HG03521 (cell line): ENCODE data around the gene IQUB.
"Not testable (repeated sequence)": the region's sequence is repeated elsewhere in the genome, so short reads cannot be mapped to it uniquely, and the experiment has no call there.

Source experiments
- ATAC-seq: cut with Tn5 transposase; IDR thresholded peaks from one replicate; pipeline ENCODE4 v1.9.1; 2021; ENCODE audit warnings: mild to moderate bottlenecking, moderate library complexity; ENCODE audit not compliant: unreplicated experiment

The IQUB gene

GRCh38 chr7:123548406-123548805 lies 14.0 kb upstream of the IQUB start:
- ATAC-seq = no peak

- no peak for ATAC-seq
Measured at GRCh38 chr7:123539871-123540270, 5.5 kb upstream of the IQUB start.

GRCh38 chr7:123538897-123539296 lies 4.5 kb upstream of the IQUB start:
- ATAC-seq = no peak

- no peak for ATAC-seq
Measured at GRCh38 chr7:123538189-123538714, 3.9 kb upstream of the IQUB start.

GRCh38 chr7:123537026-123537642 lies 2.7 kb upstream of the IQUB start:
- no peak for ATAC-seq

- no peak for ATAC-seq
Measured at GRCh38 chr7:123535517-123535916, 1.1 kb upstream of the IQUB start.

GRCh38 chr7:123533929-123534382 lies 439 bp downstream of the IQUB start:
- peak; percentile 13 for ATAC-seq

GRCh38 chr7:123533553-123533917 lies 860 bp downstream of the IQUB start:
- ATAC-seq = no peak

GRCh38 chr7:123532788-123533552 lies 1.4 kb downstream of the IQUB start:
- not testable (repeated sequence) for ATAC-seq

GRCh38 chr7:123532343-123532742 lies 2.1 kb downstream of the IQUB start:
- ATAC-seq = not testable (repeated sequence)

GRCh38 chr7:123530035-123530591 lies 4.3 kb downstream of the IQUB start:
- ATAC-seq = not testable (repeated sequence)

GRCh38 chr7:123528265-123528664 lies 6.1 kb downstream of the IQUB start:
- no peak for ATAC-seq

- not testable (repeated sequence) for ATAC-seq
Measured at GRCh38 chr7:123527712-123528225, 6.6 kb downstream of the IQUB start.

- not testable (repeated sequence) for ATAC-seq
Measured at GRCh38 chr7:123526533-123526932, 7.9 kb downstream of the IQUB start.

GRCh38 chr7:123522066-123522465 lies 12.3 kb downstream of the IQUB start:
- ATAC-seq = no peak

GRCh38 chr7:123505221-123505620 lies 29.2 kb downstream of the IQUB start:
- no peak for ATAC-seq

- ATAC-seq = no peak
Measured at GRCh38 chr7:123502201-123502600, 32.2 kb downstream of the IQUB start.

GRCh38 chr7:123500878-123501489 lies 33.4 kb downstream of the IQUB start:
- no peak for ATAC-seq

- no peak for ATAC-seq
Measured at GRCh38 chr7:123499211-123499970, 35.0 kb downstream of the IQUB start.

- no peak for ATAC-seq
Measured at GRCh38 chr7:123498601-123499000, 35.8 kb downstream of the IQUB start.
